ENCODE data around the gene GIMAP1.
A peak's percentile ranks its signal among the peaks of the same experiment; 100 is the strongest.
"Not testable (repeated sequence)": the region's sequence is repeated elsewhere in the genome, so short reads cannot be mapped to it uniquely, and the experiment has no call there.

Gene GIMAP1

DNA sequence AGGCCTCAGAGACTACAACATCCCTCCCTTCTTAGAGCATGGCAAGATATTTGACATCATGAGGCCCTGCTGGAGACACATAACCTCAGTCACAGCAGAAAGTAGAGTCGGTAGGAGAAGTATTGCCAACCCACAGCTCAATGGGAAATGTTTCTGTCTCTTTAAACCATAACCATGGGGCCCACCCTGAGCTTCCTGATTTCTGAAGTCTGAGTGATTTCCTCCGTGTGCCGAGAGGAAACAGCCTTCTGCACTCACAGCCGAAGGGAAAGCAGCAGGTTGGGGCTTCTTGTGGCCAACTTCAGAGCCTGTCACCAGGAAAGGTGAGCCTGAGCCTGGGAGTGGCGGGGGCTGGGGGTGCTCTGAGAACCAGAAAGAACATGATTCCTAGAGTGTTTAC lies at the start of gene GIMAP1:
GIMAP1 (plus strand) TSS at position 246 of the 400 bp plus-strand sequence. CDS start 2,435 bp downstream, outside the sequence.
- Histone ChIP-seq H3K4me2 (peak within 1 kb of the TSS; percentile 85), H3K27me3 (no peaks in the 10 kb centered on the region)

DNA sequence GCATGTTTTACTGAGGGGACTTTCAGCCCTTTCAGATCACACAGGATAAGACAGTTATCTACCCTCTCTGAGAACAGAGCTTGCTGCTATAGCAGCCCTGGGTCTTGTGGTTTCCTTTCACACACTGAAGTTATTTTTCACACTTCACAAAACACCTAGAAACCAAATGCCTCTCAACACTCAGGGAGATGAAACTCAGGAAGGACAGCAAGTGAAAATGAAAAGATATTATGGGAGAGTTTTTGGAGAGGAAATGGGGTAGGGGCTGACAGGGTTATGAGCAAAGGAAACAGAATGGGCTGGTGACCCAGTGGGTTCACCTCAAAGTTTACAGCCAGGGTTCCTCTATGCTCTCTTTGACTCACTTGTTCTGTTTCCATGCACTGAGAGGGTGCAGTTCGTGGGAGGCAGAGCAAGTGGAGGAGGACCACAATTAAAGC lies 47.9 kb upstream of the GIMAP1 start:
- Histone ChIP-seq H3K27ac (peak overlapping the region; percentile 40), H3K9me3 (no peaks in the 10 kb centered on the region), H3K4me1 (peaks cover 42% of the 10 kb centered on the region), H3K4me2 (peak overlapping the region; percentile 69), H3K27me3 (no peaks in the 10 kb centered on the region), H3K4me3 (no peak overlapping the region), H3K36me3 (no peaks in the 10 kb centered on the region), H3K9ac (peak overlapping the region; percentile 28; the same call in 1 of the 2 replicates), H4K20me1 (no peaks in the 10 kb centered on the region)
- TF ChIP-seq Cebpa-rat (IDR thresholded peaks at IDR 0.05): no peak

More for the DNA sequence above, at the start of gene GIMAP1:
- Histone ChIP-seq H3K9ac (peak within 1 kb of the TSS; percentile 13; the same call in 1 of the 2 replicates), H4K20me1 (no peaks in the 10 kb centered on the region), H3K27ac (0 out of 2 replicates have a peak within 1 kb of the TSS, but pooled peaks have one; percentile 37), H3K36me3 (no peaks in the 10 kb centered on the region; the same call in 1 of the 2 replicates), H3K4me3 (peak within 1 kb of the TSS; percentile 40; the same call in 1 of the 2 replicates), H3K9me3 (peaks cover 19% of the 10 kb centered on the region), H3K4me1 (peaks cover 15% of the 10 kb centered on the region)
- TF ChIP-seq Cebpa-rat (IDR thresholded peaks at IDR 0.05): no peak

DNA sequence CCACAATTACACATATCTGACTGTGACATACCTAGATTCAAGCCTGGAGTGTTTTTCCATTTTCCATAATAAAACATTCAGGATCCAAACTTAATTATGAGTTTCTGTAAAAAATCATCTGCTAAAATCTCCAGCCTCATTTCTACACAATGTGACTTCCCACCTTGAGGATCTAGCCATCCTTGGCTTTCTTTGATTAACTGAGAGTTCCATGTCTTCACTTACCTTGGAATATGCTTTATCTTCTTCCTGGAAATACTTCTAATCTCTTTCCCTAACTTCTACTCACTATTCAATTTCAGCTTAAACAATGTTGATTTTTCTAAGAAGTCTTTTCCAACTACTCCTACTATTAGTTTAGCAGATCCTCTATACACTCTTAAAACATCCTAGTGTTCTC lies 47.4 kb upstream of the GIMAP1 start:
- H3K27me3 ChIP-seq: no peaks in the 10 kb centered on the region
- H4K20me1 ChIP-seq: no peaks in the 10 kb centered on the region
- H3K4me3 ChIP-seq: no peak overlapping the region
- H3K4me2 ChIP-seq: peak overlapping the region; percentile 69
- H3K9me3 ChIP-seq: no peaks in the 10 kb centered on the region
- no peaks in the 10 kb centered on the region for H3K36me3 ChIP-seq
- peaks cover 37% of the 10 kb centered on the region for H3K4me1 ChIP-seq
- no peak overlapping the region for H3K9ac ChIP-seq
- H3K27ac ChIP-seq: peak overlapping the region; percentile 40; the same call in 1 of the 2 replicates
- no peak for TF ChIP-seq Cebpa-rat (IDR thresholded peaks at IDR 0.05)

DNA sequence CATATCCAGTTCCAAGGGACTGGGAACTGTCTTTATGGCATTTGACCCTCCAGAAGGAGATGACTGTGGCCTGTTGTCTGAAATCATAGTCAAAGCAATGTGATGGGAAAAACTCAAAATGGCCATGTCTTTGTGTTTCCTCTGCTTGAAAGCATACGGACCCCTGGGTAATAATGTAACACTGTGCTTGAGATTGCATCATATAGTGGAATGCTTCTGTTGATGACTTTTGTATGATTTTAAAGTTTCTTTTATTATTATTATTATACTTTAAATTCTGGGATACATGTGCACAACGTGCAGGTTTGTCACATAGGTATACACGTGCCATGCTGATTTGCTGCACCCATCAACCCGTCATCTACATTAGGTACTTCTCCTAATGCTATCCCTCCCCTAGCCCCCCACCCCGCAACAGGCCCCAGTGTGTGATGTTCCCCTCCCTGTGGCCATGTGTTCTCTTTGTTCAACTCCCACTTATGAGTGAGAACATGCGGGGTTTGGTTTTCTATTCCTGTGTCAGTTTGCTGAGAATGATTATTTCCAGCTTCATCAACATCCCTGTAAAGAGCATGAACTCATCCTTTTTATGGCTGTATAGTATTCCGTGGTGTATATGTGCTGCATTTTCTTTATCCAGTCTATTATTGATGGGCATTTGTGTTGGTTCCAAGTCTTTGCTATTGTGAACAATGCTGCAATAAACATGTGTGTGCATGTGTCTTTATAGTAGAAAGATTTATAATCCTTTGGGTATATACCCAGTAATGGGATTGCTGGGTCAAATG lies 44.4 kb upstream of the GIMAP1 start:
- H3K4me3 ChIP-seq, H4K20me1 ChIP-seq, H3K27ac ChIP-seq, H3K4me2 ChIP-seq, H3K27me3 ChIP-seq, H3K9me3 ChIP-seq, H3K9ac ChIP-seq, H3K36me3 ChIP-seq: not testable (repeated sequence)
- H3K4me1 ChIP-seq: peaks cover 37% of the 10 kb centered on the region

DNA sequence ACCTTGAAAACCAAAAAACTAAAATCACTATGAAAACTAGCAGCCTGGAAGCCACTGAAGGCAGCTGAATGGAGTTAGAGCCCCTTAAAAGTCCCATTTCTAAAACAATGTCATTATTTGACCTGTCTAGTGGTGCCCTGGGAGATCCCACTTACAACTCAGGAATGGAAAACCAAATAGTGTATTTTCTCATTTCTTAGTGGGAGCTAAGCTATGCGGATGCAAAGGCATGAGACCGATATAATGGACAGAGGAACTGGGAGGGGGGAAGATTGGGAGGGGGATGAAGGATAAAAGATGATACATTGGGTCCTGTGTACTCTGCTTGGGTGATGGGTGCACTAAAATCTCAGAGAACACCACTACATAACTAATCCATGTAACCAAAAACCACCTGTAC lies 40.7 kb upstream of the GIMAP1 start:
- Histone ChIP-seq H3K27me3 (no peaks in the 10 kb centered on the region), H3K4me1 (peaks cover 17% of the 10 kb centered on the region), H3K36me3 (no peaks in the 10 kb centered on the region), H3K9me3 (peaks cover 9% of the 10 kb centered on the region; the same call in 1 of the 2 replicates), H3K4me3 (no peak overlapping the region), H3K9ac (no peak overlapping the region), H3K4me2 (peak overlapping the region; percentile 63; the same call in 1 of the 2 replicates), H3K27ac (no peak overlapping the region), H4K20me1 (no peaks in the 10 kb centered on the region)
- TF ChIP-seq Cebpa-rat (IDR thresholded peaks at IDR 0.05): no peak

DNA sequence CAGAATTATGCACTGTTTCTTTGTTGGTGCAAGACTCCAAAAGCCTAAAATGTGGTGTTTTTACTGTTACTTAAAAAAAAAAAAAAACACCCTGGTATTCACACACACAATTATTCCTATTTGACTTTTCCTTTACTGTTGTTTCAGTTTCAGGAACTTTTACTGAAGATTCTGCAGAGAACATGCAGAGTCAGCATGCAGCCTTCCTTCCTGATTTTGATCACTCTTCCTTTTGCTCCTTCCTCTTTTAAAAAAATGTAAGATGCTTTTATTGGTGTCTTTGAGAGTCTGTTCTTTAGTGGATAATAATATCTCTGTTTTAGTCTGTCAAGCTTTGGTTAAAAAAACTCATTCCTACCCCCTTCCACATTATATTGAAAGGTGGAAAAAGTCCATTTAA lies 40.1 kb upstream of the GIMAP1 start:
- not testable (repeated sequence) for H3K4me3 ChIP-seq, H3K9ac ChIP-seq, H3K9me3 ChIP-seq, H3K27me3 ChIP-seq, H3K27ac ChIP-seq, H3K36me3 ChIP-seq, H4K20me1 ChIP-seq
- Histone ChIP-seq H3K4me2 (peak overlapping the region; percentile 63), H3K4me1 (peaks cover 17% of the 10 kb centered on the region)

DNA sequence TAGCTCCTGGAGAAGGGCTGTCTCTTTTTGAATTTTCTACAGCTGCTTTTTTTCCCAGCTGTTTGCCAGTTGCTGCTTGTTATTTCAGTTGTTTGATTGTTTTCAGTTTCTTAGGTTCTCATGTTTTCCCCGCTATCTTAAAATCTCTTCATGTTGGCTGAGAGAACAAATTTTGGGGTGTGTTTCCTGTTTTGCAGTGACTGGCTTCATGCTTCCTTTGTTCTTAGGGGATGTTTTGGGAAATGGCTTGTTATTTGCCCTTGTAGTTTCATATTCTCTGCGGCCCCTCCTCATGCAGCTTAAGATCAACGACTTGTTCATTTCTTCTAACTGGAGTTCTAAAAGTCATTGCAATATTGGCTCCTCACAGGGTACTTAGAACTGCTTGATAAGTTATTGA lies 39.6 kb upstream of the GIMAP1 start:
- not testable (repeated sequence) for H3K9ac ChIP-seq, H3K9me3 ChIP-seq, H3K27me3 ChIP-seq, H3K4me3 ChIP-seq, H3K36me3 ChIP-seq, H3K27ac ChIP-seq, H4K20me1 ChIP-seq
- peak overlapping the region; percentile 63 for H3K4me2 ChIP-seq
- H3K4me1 ChIP-seq: peaks cover 17% of the 10 kb centered on the region

DNA sequence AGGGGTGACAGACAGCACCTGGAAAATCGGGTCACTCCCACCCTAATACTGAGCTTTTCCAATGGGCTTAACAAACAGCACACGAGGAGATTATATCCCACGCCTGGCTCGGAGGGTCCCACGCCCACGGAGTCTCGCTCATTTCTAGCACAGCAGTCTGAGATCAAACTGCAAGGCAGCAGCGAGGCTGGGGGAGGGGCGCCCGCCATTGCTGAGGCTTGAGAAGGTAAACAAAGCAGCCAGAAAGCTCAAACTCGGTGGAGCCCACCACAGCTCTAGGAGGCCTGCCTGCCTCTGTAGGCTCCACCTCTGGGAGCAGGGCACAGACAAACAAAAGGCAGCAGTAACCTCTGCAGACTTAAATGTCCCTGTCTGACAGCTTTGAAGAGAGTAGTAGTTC lies 37.8 kb upstream of the GIMAP1 start:
- H3K4me3 ChIP-seq, H4K20me1 ChIP-seq, H3K9ac ChIP-seq, H3K27ac ChIP-seq, H3K4me2 ChIP-seq, H3K36me3 ChIP-seq, H3K27me3 ChIP-seq: not testable (repeated sequence)
- Histone ChIP-seq H3K4me1 (peaks cover 22% of the 10 kb centered on the region), H3K9me3 (peaks cover 16% of the 10 kb centered on the region)

DNA sequence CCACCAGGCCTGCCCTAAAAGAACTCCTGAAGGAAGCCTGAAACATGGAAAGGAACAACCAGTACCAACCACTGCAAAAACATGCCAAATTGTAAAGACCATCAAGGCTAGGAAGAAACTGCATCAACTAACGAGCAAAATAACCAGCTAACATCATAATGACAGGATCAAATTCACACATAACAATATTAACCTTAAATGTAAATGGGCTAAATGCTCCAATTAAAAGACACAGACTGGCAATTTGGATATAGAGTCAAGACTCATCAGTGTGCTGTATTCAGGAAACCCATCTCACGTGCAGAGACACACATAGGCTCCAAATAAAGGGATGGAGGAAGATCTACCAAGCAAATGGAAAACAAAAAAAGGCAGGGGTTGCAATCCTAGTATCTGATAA lies 36.0 kb upstream of the GIMAP1 start:
- not testable (repeated sequence) for H3K9ac ChIP-seq, H3K4me3 ChIP-seq, H3K36me3 ChIP-seq, H3K4me2 ChIP-seq, H3K27me3 ChIP-seq, H3K27ac ChIP-seq, H4K20me1 ChIP-seq
- H3K9me3 ChIP-seq: peaks cover 12% of the 10 kb centered on the region
- H3K4me1 ChIP-seq: peaks cover 38% of the 10 kb centered on the region

DNA sequence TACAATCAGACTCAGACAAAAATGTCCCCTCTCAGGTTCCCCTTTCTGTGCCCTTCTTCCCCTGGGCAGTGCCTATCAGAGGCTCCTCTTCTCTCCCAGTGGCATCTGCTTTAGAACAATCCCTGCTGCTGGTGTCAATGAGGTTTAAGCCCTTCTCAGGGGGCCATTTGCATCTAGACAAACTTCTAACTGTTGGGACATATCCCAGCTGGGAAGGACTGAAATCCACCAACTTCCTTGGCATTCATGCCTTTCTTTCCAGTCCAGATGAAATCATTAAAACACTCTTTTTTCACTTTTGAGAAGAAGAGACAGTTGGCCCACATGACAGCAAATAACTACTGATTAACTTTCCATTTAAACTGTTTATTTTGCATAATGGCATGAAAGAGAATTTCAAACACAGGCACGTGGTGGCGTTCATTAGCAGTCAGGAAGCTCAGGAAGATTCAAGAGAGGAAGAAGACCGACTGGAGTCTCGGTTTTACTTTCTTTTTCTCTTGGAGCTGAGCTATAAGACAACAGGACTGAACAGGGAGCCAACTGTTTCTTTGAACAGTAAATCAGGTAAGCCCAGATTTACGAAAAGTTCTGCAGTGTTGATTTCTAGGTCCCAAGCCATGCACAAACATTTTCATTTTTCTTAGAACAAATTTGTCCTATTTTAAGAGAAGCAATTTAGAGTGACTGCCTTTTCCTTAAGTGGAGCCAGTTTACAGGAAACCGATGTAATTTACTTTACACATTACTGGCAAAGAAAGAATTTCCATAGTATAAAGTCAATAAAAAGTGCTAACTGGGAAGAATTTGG lies 31.0 kb upstream of the GIMAP1 start, which contains the start of gene GIMAP2:
GIMAP2 (plus strand) TSS at position 488 of the 811 bp plus-strand sequence. CDS start 1,354 bp downstream, outside the sequence.
- Histone ChIP-seq H3K27ac (peak within 1 kb of the TSS; percentile 88), H3K4me3 (peak within 1 kb of the TSS; percentile 70)

More for the DNA sequence above, 31.0 kb upstream of the GIMAP1 start, which contains the start of gene GIMAP2:
- H3K4me1 ChIP-seq: peaks cover 33% of the 10 kb centered on the region
- H3K9me3 ChIP-seq: peaks cover 28% of the 10 kb centered on the region
- peak within 1 kb of the TSS; percentile 83 for H3K9ac ChIP-seq
- peak within 1 kb of the TSS; percentile 97 for H3K4me2 ChIP-seq
- no peaks in the 10 kb centered on the region for H4K20me1 ChIP-seq
- no peak for TF ChIP-seq Cebpa-rat (IDR thresholded peaks at IDR 0.05)
- H3K27me3 ChIP-seq: no peaks in the 10 kb centered on the region
- H3K36me3 ChIP-seq: peaks cover 31% of the 10 kb centered on the region

All from BLaER1 (cell line).